Neural progenitor cell (in vitro differentiated cells): ENCODE results near the gene CDK5R1.

Experiments
- CTCF ChIP-seq: fragments of 200-600 bp; sonication (generic); IDR thresholded peaks from 2 replicates; pipeline ENCODE4 v1.5.1; 2017; ENCODE audit warnings: antibody characterized with exemption, mild to moderate bottlenecking
- EZH2 ChIP-seq: fragments of 200-600 bp; sonication (generic); IDR thresholded peaks from 2 replicates; pipeline ENCODE4 v1.6.1; 2017; ENCODE audit warnings: antibody characterized with exemption, mild to moderate bottlenecking, moderate library complexity
- EZH2phosphoT487 ChIP-seq: fragments of 200-600 bp; sonication (generic); IDR thresholded peaks from 2 replicates; pipeline ENCODE4 v1.6.1; 2017; ENCODE audit warnings: antibody characterized with exemption

GRCh38 chr17:32470405-32471167 is 16.2 kb upstream of the CDK5R1 start:
- TF ChIP-seq EZH2 (no peak), EZH2phosphoT487 (no peak), CTCF (no peak)
